Gastroesophageal sphincter (tissue), 4 donors: Measurements from ENCODE around the gene SORCS1. TPM values are rescaled to one million over a fixed set of nuclear protein-coding genes. Genes with fewer than 3 reads are reported as not detected.

Experiments
- ATAC-seq: fragments of 150-250 bp; one replicate; pipeline ENCODE4 v1.9.1; 2016; ENCODE audit warnings: mild to moderate bottlenecking, moderate library complexity
- H3K27ac ChIP-seq, 4 donors: fragments of 200-600 bp; sonication (generic) in 3 of 4; 1 replicate in 3 of 4; 2 replicates in 1 of 4; pipeline ENCODE4 v1.5.1; 2016 to 2019
- H3K27me3 ChIP-seq: fragments of 200-600 bp; sonication (generic); one replicate; pipeline ENCODE4 v1.5.1; 2019
- H3K36me3 ChIP-seq, 2 donors: fragments of 200-600 bp; sonication (generic); one replicate each; pipeline ENCODE4 v1.5.1; 2019; ENCODE audit warnings: control low read depth in 1 of 2
- H3K4me1 ChIP-seq, 3 donors: fragments of 200-600 bp; sonication (generic); 1 replicate in 2 of 3; 2 replicates in 1 of 3; pipeline ENCODE4 v1.5.1; 2016 to 2019; ENCODE audit warnings: control low read depth in 2 of 3
- H3K4me3 ChIP-seq, 2 donors: fragments of 200-600 bp; sonication (generic); one replicate each; pipeline ENCODE4 v1.5.1; 2019; ENCODE audit warnings: mild to moderate bottlenecking in 1 of 2, moderate library complexity in 1 of 2
- H3K9me3 ChIP-seq, 3 donors: fragments of 200-600 bp; sonication (generic); one replicate each; pipeline ENCODE4 v1.5.1; 2017 to 2019; ENCODE audit warnings: control low read depth in 2 of 3
- CTCF ChIP-seq, 4 experiments: fragments of 200-600 bp in 2 of 4; fragments of 450-650 bp in 2 of 4; sonication (generic) in 1 of 4; IDR thresholded peaks; one replicate each; pipeline ENCODE4 v1.5.1; 2017 to 2019; ENCODE audit warnings: antibody characterized with exemption in 4 of 4, mild to moderate bottlenecking in 2 of 4, moderate library complexity in 2 of 4
- EP300 ChIP-seq: sonication (generic); formaldehyde crosslinking; IDR thresholded peaks from one replicate; pipeline ENCODE4 v1.6.1; 2017; ENCODE audit warnings: antibody characterized with exemption, mild to moderate bottlenecking
- POLR2A ChIP-seq, 2 donors: fragments of 450-650 bp; IDR thresholded peaks; one replicate each; pipeline ENCODE4 v1.6.1; 2017; ENCODE audit warnings: antibody characterized with exemption in 2 of 2, mild to moderate bottlenecking in 2 of 2, moderate library complexity in 1 of 2
- POLR2AphosphoS5 ChIP-seq: sonication (generic); formaldehyde crosslinking; IDR thresholded peaks from one replicate; pipeline ENCODE4 v1.6.1; 2017; ENCODE audit warnings: antibody characterized with exemption
- WGBS, 2 donors: methylation state at CpG; one replicate each; pipeline ENCODE4 v1.1.5; 2018; ENCODE audit warnings: low coverage in 1 of 2; 5-methylcytosine and 5-hydroxymethylcytosine counted together
- total RNA-seq, 4 donors: library from RNA; depleted of rRNA; stranded (reverse); fragments of >200 nt; gene quantifications; one replicate each; pipeline ENCODE4 v1.1.0, GENCODE V29; 2016

Gene SORCS1
- total RNA-seq, 4 donors from 2014 or later: 8.5 to 18.6 (median 10.0) TPM

GRCh38 chr10:106570268-106570667, 594.2 kb downstream of the SORCS1 start:
- H3K27me3 ChIP-seq: peaks cover 10% of the 10 kb centered on the region
- no peaks in the 10 kb centered on the region for H3K4me1 ChIP-seq
- no peak overlapping the region for H3K4me3 ChIP-seq
- ATAC-seq: no peak
- WGBS, 2 donors: 74 to 82% methylated on average over 5 of the region's 5 CpGs
- H3K36me3 ChIP-seq: no peaks in the 10 kb centered on the region
- no peak for TF ChIP-seq POLR2AphosphoS5
- no peak for TF ChIP-seq POLR2A (IDR thresholded peaks at IDR 0.05)
- TF ChIP-seq CTCF (IDR thresholded peaks at IDR 0.05): no peak
- TF ChIP-seq EP300: no peak
- no peaks in the 10 kb centered on the region for H3K9me3 ChIP-seq
- no peak overlapping the region for H3K27ac ChIP-seq

- ATAC-seq: no peak
- Histone ChIP-seq H3K9me3 (no peaks in the 10 kb centered on the region), H3K4me3 (no peak overlapping the region), H3K36me3 (no peaks in the 10 kb centered on the region), H3K27ac (no peak overlapping the region), H3K4me1 (no peaks in the 10 kb centered on the region), H3K27me3 (peaks cover 5% of the 10 kb centered on the region)
- WGBS, 2 donors: 85 to 94% methylated on average over 4 of the region's 4 CpGs
- TF ChIP-seq EP300 (no peak), POLR2AphosphoS5 (no peak), CTCF (IDR thresholded peaks at IDR 0.05) (no peak), POLR2A (IDR thresholded peaks at IDR 0.05) (no peak)
Measured at GRCh38 chr10:106567629-106568028, 596.9 kb downstream of the SORCS1 start.

- H3K27me3 ChIP-seq: no peaks in the 10 kb centered on the region
- H3K27ac ChIP-seq: no peak overlapping the region
- WGBS, 2 donors: 34 to 45% methylated on average over 3 of the region's 3 CpGs
- TF ChIP-seq POLR2AphosphoS5 (no peak), CTCF (IDR thresholded peaks at IDR 0.05) (no peak), EP300 (no peak), POLR2A (IDR thresholded peaks at IDR 0.05) (no peak)
- H3K4me3 ChIP-seq: no peak overlapping the region
- no peaks in the 10 kb centered on the region for H3K9me3 ChIP-seq
- H3K4me1 ChIP-seq: no peaks in the 10 kb centered on the region
- no peaks in the 10 kb centered on the region for H3K36me3 ChIP-seq
- no peak for ATAC-seq
Measured at GRCh38 chr10:106566873-106567272, 597.6 kb downstream of the SORCS1 start.

GRCh38 chr10:106565546-106565945, 599.0 kb downstream of the SORCS1 start:
- WGBS, 2 donors: 80 to 100% methylated on average over 2 to 3 of the region's 3 CpGs
- Histone ChIP-seq H3K36me3 (no peaks in the 10 kb centered on the region), H3K27ac (no peak overlapping the region), H3K9me3 (no peaks in the 10 kb centered on the region), H3K4me1 (no peaks in the 10 kb centered on the region), H3K4me3 (no peak overlapping the region), H3K27me3 (no peaks in the 10 kb centered on the region)
- no peak for ATAC-seq
- TF ChIP-seq POLR2AphosphoS5 (no peak), CTCF (IDR thresholded peaks at IDR 0.05) (no peak), POLR2A (IDR thresholded peaks at IDR 0.05) (no peak), EP300 (no peak)

- no peak overlapping the region for H3K4me3 ChIP-seq
- TF ChIP-seq EP300: no peak
- TF ChIP-seq POLR2AphosphoS5: no peak
- TF ChIP-seq CTCF (IDR thresholded peaks at IDR 0.05): no peak
- no peak for TF ChIP-seq POLR2A (IDR thresholded peaks at IDR 0.05)
- H3K9me3 ChIP-seq: no peaks in the 10 kb centered on the region
- H3K27ac ChIP-seq: no peak overlapping the region
- ATAC-seq: no peak
- WGBS, 2 donors: 55 to 59% methylated on average over 3 of the region's 3 CpGs
- no peaks in the 10 kb centered on the region for H3K4me1 ChIP-seq
- H3K27me3 ChIP-seq: no peaks in the 10 kb centered on the region
- H3K36me3 ChIP-seq: no peaks in the 10 kb centered on the region
Measured at GRCh38 chr10:106563384-106563783, 601.1 kb downstream of the SORCS1 start.
